Ishikawa (cell line): ENCODE data around the gene IGF1R.

Experiments
- CEBPB ChIP-seq: IDR thresholded peaks from 2 replicates; pipeline ENCODE4 v1.6.1; 2012
- CREB1 ChIP-seq: IDR thresholded peaks from 2 replicates; pipeline ENCODE4 v1.6.1; 2012; ENCODE audit warnings: low read depth
- TAF1 ChIP-seq: IDR thresholded peaks from 2 replicates; pipeline ENCODE4 v1.6.1; 2012; ENCODE audit warnings: low read depth, mild to moderate bottlenecking
- YY1 ChIP-seq: IDR thresholded peaks from 2 replicates; pipeline ENCODE4 v1.6.1; 2012; ENCODE audit warnings: low read depth

DNA sequence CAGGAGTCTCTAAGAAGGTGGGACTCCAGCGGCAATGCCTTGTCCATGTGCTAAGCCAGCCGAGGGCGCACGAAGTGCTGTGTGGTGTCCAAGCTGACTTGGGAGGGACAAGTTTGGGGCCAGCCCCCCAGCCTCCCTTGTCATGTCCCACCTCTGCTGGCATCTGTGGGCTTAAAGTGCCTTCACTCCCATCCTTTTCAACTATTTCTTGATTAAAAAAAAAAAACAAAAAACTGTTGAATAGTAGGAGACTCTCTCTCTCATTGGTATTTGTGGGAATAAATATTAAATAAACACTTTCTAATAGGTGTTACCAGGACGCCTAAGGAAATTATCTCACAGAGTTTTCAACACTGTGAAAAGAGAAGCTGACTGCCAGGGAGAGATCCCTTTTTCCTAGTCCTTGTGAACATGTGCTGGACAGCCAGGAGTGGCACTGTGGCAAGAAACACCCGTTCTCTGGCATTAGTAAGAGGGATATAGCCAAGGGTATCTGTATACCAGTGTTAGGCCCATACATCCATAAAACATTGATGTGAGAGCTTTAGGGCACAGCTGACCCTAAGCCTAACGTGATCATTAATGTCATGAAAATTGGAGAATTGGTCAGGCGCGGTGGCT is 158.0 kb downstream of the IGF1R start:
- no peak for TF ChIP-seq CEBPB
- TF ChIP-seq TAF1: no peak
- no peak for TF ChIP-seq YY1
- no peak for TF ChIP-seq CREB1
